Hematopoietic multipotent progenitor cell treated with erythropoietin and hydrocortisone succinate and interleukin-3 and kit ligand, for 17 days (in vitro differentiated cells): ENCODE measurements around the gene PRSS27.

Source experiments
- DNase-seq: peaks from one replicate; pipeline ENCODE4 v3.0.0-alpha.2; 2015; ENCODE audit warnings: low spot score

The PRSS27 gene

DNA sequence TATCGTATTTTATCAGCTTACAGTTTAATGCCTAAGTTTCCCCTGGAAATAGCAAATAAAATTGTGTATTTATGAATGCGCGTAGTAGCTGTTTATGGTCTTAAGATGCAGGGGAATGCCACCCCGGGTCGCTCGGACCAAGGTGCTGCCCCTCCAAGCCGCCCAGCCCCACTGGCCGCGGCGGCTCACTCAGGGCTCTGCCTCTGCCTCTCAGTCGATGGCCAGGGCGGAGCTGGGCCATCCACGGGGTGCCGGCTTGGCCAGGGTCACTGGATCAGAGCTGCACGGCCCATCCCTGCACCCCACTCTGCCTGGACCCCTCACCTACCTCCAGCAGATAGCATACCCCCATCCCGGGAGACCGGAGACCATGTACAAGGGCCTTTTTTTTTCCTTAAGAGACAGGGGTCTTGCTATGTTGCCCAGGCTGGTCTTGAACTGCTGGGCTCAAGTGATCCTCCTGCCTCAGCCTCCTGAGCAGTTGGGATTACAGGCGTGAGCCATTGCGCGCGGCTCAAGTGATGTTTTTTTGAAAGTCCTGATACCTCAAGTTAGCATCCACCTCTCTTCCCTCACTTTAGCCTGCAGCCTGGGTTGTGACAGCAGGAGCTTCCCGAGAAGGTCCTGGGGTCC, 11.0 kb downstream of the PRSS27 start:
- no peak for DNase-seq

DNA sequence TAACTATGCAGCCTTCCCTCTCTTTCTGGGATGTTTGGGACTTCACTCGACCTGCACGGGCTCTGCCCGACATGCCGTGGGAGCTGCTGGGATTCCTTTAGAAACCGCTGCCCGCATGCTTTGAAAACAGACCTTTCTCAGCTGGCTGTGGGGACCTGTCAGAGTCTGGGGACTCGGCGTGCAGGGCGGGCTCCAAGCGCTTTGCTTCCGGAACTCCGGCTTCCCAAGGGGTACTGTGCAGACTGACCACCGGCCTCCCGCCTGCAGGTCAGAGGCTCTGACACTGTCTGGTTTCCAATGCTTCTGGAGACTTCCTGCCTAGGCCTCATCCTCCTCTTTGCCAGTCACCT, 11.8 kb downstream of the PRSS27 start:
- DNase-seq, result no peak

DNA sequence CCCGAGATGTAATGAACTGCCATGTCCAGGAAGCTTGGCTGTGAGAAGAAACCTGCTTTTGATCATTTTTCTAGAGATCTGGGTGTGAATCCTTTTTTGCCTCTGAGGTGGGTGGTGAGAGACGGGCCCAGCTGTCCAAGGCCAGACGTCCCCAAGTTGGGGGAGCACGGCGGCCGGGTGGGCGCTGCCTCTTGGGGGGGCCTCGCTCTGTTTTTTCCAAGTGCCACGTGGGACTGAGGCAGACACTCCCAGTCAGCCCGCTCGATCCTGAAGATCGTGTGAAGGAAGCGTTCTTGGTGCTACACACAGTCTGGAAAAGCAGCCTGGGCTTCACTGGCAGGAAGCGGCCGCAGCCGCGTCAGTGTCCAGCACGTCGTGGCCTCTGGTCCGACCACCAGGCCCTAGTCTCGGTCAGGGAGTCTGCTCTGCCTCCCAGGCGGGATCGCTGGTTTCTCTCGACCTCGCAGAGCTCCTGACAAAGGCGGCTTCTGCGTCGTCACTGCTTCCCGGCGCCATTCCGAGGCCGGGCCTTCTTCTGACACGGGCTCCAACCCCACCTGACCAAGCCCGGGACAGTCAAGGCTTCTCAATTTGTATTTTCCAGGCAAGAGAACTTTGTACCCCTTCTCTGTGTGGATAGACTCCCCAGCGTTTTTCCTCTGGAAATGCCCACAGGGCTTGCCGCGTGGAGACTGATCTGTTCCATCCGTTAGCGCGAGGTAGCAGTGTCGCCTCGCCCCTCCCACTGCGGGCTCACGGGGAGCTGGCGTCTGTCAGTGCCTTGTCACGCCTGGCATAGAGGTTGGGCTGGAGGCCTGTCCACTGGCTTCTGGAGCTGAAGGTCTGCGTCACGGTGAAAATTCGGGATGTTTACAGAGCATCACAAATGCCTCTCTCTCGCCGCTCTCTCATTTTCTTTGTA, 12.4 kb downstream of the PRSS27 start:
- no peak for DNase-seq

DNA sequence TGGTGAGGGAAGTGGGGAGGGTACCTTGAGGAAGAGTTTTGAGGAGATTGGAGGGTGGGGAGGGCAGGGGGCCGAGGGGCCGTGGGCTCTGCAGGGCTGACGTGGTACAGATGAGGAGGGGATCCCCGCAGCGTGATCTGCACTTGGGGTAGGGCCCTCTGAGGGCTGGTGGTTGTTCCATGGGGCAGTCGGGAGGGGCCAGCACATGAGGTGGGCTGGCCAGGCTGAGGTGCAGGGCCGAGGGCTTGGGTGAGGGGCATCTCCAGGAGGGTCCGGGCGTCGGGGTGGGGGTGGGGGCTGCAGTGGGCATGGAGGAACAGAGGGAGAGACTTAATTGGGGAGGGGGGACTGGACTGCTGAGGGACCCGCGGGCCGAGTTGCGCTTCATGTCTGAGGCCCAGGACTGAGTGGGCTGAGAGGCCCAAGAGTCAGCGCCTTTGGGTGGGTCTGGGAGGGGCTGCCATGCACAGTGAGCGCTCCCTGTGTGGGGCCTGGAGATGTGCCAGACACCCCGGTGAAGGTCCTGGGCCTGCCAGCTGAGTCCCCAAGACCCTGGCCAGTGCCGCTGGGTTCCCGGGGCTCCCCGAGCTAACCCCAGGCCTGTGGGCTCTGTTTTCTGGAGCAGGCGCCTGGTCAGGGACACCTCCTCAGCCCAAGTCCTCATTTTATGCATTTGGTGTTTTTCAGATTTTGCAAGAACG, 13.3 kb downstream of the PRSS27 start:
- DNase-seq, result no peak

DNA sequence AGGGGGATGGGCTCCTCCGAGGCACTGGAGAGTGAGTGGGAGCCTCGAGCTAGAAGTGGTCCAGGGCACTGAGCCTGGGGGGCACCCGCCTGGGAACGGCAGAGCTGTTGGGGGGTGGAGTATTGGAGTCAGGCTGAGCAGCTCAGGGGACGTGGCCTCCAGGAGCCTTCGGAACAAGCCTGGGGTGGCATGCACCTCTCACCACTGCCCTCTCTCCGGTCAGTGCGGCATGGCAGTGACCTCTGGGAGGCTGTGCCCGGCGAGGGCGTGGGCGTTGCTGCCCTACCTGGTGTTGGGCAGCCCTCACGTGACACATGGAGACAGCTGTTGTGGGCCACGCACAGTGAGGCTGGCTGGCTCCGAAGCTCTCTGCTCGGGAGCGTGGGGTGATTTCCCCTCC, 13.9 kb downstream of the PRSS27 start:
- no peak for DNase-seq

DNA sequence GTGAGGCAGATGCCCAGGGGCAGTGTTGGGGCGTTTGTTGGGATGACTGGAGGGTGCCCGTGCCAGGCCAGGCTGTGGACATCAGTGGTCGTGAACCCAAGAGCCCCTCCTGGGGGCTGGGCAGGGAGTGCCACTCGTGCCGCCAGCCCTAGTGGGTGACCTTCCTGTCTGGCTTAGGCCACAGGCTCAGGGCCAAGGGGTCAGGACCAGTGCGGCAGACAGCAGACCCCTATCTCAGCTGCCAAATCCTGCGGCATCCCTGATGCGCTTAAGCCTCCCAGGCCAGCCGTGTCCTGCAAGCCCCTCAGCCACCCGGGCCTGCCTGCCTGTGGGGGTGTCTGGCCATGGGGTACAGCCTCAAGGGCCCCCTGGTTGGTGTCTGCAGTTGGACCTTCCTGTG, 14.7 kb downstream of the PRSS27 start:
- DNase-seq, result no peak

DNA sequence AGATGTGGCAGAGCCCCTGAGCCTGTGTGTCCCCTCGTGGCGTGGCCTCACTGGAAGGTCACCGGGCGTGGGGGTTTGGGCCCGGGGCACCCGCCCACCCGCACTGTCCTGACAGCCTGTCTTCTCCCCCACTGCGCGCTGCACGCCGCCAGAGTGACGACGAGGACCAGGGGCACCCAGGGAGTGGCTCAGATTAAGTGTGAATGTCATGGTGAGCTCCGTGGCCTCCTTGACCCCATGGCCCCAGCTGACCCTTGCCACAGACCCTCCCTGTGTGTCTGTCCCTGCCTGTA, 15.1 kb downstream of the PRSS27 start:
- no peak for DNase-seq

DNA sequence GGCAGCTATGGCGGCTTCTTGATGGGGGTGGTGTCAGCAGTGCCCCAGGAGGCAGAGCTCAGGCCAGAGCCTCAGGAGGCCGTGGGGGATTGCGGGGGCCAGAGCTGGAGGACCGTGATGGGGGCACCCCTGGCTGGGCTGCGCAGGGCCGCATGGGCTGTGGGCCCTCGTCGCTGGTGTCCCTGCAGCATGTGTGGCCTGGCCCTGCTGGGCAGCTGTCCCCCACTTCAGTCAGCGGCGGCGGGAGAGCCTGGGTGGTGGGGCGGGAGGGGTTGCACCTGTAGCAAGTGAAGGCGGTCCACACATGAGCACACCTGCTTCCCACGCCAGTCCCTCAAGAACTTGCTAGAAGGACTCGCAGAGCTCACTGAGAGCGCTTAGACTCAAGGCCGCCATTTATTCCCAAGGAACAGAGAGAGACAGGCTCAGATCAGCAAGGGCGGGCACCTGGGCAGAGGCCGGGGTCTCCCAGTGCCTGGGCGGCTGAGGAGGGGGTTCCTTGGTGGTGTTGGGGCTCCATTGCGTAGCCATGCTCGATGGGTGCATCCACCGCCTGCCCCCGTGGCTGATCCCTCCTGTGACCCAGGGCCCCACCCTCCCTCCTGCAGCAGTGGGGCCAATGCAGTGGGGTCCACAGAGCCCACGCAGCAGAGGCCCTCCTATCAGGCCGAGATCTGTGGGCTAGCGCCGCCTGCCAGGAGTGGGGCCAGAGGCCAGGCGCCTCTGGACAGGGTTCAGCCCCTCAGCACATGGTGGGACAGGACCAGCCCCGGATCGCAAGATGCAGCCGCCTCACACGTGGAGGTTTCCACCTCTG, 15.7 kb downstream of the PRSS27 start:
- DNase-seq, result no peak

DNA sequence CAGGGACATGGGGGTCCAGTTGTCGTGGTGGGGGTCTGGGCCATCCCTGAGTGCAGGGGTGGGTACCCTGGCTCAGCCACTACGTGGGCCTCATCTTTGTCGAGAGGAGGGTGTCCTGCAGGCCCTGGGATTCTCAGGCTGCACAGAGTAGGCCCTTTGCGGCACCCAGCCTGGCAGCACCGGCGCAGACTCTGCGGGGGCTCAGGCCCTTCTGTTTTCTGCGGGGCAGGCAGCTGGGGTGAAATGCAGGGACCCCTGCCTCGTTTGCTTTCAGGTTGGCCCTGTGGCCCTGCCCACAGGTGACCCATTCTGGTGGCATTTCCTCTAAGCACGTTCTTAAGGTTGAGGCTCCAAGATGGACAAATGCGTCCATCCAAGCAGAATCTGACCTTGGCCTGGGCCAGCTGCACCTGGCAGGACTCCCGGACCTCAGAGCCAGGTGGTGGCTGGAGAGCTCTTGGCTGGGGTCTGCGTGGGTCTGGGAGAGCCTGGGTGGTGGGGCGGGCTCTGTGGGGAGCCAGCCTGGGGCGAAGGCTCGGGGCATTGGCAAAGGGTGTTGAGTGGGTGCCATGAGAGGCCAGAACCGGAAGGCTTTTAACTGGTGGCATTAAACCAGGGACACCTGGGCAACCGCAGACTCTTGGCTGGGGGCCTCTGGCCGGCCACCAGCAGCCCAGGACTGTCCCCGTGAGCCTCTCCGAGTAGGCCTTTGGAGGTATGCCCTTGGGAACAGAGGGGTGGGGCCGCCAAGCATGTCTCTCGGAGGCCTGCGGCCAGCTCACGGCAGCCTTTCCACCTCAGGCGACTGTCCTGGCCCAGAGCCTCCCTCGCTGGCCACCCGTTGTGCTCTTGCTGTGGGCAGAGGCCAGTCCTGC, 16.9 kb downstream of the PRSS27 start:
- DNase-seq, result no peak

DNA sequence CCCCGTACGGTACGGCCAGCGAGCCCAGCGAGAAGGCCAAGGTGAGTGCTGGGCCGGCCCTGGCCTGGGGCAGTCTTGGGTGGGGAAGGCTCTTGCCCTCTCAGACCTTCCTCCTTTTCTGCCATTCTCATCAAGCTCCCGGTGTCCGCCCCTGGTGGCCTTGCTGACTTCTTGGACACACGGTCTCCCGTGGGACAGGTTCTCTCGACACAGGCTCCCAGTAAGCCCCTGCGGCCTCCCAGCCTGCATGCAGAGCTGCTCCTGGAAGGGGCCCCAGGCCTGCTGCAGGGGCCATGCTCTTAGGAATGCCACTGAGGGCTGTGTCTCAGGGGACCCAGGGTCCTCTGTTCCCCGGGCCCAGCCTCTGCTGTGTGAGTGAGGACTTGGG, 17.6 kb downstream of the PRSS27 start:
- DNase-seq, result no peak

DNA sequence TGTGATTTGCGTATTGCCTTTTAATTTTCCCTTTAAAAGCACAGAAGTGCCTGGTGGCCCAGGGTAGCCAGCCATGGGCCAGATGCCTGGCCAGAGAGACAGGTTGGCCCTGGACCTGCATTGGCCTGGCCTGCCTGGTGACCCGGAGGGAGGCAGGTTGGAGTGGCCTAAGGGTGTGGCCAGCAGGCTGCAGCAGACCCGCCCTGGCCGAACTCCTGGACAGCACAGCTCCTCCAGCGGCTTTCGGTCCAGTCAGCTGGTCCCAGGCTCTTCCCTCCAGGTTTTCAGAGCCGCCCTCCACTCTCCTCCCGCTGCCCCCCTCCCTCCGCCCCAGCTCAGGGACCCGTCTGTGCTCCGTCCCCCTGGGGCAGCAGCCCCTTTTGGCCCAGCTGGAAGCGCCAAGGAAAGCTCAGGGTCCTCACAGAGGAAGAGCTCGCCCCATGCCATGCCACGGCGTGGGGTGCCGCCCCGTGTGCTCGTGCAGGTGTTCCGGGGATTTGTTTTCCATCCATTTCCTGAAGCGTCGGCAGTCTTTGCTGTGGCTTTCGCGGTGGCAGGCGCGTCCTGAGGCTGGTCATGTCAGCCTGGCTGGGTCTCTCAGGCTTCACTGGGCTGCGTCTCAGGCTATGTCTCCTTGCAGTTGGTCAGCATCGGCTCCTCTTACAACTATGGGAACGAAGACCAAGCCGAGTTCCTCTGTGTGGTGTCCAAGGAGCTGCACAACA, 18.1 kb downstream of the PRSS27 start:
- DNase-seq, result no peak

DNA sequence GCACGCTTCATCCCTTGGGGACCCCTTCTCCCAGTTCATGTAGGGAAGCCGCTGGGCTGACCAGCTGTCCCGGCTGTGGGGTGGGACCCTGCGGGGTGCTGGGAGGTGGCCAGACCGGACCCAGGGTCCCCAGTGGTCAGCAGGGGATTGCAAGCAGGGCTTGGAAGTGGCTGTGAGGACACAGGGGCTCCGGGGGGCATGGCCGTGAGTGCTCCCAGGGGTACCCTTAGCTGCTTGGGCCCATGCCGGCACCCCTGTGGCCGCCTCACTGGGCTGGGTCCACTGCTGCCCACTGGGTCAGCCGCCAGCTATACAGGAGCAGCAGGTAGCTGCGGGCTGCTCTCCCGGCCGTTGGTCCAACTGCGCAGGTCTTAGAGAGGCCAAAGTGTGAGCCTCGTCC, 18.8 kb downstream of the PRSS27 start:
- no peak for DNase-seq

DNA sequence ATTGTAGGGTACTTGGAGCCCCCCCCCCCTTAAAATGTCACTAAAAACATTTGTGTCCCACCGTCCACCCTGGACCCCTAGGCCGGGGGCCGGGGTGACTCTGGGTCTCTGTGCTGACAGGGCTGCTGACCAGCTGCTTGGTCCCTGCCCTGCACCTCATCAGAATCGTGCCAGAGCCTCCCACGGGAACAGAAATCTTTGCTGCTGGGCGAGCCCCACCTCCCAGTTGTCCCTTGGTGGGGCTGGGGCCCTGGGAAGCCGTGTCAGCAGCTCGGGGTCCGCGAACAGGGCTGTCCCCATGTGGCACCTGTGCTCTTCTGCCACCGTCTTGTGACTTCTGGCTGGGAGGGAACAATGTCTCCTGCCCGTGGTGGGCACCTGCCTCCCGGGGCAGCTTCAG, 19.2 kb downstream of the PRSS27 start:
- DNase-seq, result no peak

DNA sequence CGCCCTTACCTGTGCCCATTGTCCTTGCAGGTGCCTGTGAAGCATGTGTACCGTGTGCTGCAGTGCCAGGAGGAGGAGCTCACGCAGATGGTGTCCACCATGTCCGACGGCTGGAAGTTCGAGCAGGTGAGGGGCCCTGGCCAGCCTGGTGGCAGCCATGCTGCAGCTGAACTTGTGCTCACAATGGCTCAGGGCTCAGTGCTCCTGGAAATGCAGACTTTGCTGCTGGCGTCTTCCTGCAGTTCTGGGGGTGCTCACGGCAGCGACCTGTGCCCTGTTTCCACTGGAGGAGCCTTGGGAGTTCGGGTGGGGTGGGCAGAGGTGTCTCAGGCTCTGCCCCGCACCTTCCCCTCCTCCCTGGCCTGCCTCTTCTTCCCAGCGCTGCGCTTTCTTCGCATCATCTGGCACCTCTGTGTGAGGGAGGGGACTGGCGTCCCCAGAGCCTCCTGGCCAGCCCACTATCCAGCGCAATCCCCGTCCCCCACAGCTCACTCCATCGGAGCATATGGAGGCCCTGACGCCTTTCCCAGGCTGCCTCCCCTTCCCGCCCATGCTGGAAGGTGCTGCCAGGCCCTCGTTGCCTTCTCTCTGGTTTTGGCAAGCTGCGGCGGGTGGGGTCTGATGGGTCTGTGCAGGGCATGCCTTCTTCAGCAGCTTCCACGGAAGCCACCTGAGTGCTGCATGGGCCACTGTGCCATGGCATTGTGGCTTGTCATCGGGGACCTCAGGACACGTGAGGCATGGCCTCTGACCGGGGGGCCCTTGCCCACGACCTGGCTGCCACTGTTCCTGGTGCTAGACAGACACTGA, 20.0 kb downstream of the PRSS27 start:
- no peak for DNase-seq

DNA sequence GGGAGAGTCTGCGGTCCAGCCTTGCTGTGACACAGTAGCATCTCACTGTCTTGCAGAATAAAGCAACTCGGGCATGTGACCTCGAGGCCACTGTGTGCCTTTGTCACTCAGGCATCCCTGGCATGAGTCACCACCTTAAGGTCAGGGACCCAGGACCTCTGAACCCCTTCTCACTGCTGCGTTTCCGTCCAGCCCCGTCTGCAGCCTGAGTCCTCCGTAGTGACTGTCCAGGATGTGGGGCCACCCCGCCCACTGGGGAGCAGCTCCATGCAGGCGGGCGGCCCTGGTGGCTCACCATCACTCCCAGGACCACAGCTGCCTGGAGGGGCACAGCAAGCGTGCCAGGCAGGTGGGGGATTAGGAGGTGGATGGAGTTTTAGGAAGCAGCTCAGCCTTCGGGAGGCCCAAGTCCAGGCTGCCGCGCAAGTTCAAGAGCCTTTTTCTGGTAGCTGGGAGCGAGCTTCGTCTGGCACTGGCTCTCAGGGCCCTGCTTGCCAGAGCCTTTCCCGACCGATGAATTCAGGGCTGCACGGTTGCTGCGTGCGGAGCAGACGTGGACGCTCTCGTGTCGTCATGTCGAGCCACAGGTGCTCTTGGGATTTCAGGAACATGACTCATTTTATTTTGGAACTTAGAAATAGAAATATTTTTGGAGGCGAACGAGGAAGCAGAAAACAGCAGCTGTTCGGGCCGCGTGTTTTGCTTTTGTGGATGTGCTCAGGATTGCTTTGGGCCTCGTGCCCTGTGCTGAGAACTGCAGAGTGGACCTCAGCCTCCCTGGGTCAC, 20.9 kb downstream of the PRSS27 start:
- no peak for DNase-seq

DNA sequence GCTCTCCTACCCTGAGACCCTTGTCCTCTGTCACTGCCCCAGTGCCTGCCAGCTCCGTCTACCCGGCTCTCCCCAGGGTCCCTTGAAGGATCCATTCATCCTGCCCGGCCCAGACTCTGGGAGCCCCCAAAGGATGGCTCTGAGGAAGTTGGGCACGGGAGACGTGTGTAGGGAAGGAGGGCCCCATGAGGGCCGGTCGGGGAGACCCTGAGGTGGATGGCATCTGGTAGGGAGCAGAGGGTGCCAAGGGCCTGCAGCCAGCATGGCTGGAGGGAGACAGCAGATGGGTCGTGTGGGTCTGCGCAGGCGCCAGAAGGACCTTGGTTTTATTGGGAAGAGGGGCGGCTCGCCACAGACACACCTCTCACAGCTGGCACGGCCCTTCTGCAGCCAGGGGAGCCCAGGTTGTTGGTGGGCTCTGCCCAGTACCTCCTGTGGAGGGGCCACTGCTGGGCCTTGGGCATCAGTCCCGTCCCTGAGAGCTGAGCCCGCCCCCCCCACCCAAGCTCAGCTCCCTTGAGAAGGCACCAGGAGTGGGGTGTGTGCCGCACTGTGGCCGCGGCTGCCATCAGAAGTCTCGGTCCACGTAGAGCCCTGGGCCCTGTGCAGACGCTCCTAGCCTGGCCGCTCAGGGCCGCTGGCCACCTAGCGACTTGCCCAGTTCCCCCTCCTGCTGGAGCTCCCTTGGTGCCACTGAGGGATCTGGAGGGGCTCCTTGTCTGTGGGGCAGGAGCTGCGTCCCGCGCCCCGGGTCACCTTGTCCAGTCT, 21.7 kb downstream of the PRSS27 start:
- DNase-seq, result no peak

DNA sequence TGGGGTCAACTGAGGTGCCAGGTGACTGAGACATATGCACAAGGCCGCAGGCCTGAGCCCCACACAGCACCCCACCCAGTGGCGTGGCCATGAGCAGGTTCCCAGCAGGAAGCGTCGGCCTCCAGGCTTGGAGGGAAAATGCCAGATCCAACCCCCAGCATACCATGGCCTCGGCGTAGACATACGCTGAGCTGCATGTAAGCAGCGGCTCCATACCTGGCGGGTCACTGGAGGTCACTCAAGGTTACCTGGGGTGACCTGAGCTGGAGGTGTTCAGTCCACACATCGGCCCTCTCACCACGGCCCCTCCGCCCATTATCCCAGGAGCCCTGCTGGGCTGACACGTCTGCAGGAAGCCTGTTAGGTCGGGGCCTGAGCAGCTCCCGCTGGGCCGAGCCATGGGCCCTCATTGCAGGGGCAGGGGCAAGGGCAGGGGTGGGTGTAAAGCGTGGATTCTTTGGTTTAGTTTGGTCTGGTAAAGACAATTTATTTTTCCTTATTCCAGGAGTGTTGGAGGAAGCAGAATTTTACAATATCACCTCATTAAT, 22.5 kb downstream of the PRSS27 start:
- DNase-seq, result no peak
